SU-DHL-6 (cell line): ENCODE data around the gene FMN1.

ENCODE experiments used
- H2AFZ ChIP-seq: fragments of 200-600 bp; sonication (generic); 2 replicates; pipeline ENCODE4 v1.6.1; 2014; ENCODE audit warnings: low read depth, mild to moderate bottlenecking, moderate library complexity, mixed read lengths, antibody characterized with exemption, low read length; ENCODE audit not compliant: severe bottlenecking
- H3F3A ChIP-seq: fragments of 200-600 bp; shearing (Covaris generic); 2 replicates; pipeline ENCODE4 v1.6.0; 2016; ENCODE audit warnings: antibody characterized with exemption, mild to moderate bottlenecking; ENCODE audit not compliant: insufficient read depth
- H3K27ac ChIP-seq: fragments of 200-600 bp; sonication (generic); 2 replicates; pipeline ENCODE4 v1.5.1; 2016; ENCODE audit warnings: low read depth, mild to moderate bottlenecking, low read length, moderate library complexity, mixed read lengths
- H3K27me3 ChIP-seq: fragments of 200-600 bp; sonication (generic), shearing (Covaris generic); 2 replicates; pipeline ENCODE4 v1.6.0; 2014; ENCODE audit warnings: mild to moderate bottlenecking, low read length
- H3K36me3 ChIP-seq: fragments of 200-600 bp; sonication (generic); 2 replicates; pipeline ENCODE4 v1.6.1; 2014; ENCODE audit warnings: mild to moderate bottlenecking, low read length, mixed read lengths
- H3K4me2 ChIP-seq: fragments of 300-600, 200-600 bp; shearing (Covaris generic), sonication (generic); 2 replicates; pipeline ENCODE4 v1.6.0; 2014; ENCODE audit warnings: low read length, low read depth, mild to moderate bottlenecking; ENCODE audit not compliant: poor library complexity, severe bottlenecking
- H3K4me3 ChIP-seq: fragments of 200-600 bp; sonication (generic); 2 replicates; pipeline ENCODE4 v1.5.1; 2014; ENCODE audit warnings: antibody characterized with exemption, low read length, mild to moderate bottlenecking, mixed read lengths; ENCODE audit not compliant: insufficient read depth, poor library complexity, severe bottlenecking
- H3K79me2 ChIP-seq: fragments of 200-600 bp; sonication (generic); 2 replicates; pipeline ENCODE4 v1.6.1; 2014; ENCODE audit warnings: mild to moderate bottlenecking, low read length, moderate library complexity; ENCODE audit not compliant: insufficient read depth
- H3K9ac ChIP-seq: fragments of 200-600 bp; sonication (generic); 2 replicates; pipeline ENCODE4 v1.7.0; 2014; ENCODE audit warnings: mild to moderate bottlenecking, low read length
- H3K9me2 ChIP-seq: fragments of 200-600 bp; sonication (generic); replicated peaks from 2 replicates; pipeline ENCODE4 v1.6.1; 2014; ENCODE audit warnings: low read length; ENCODE audit not compliant: insufficient read depth
- H3K9me3 ChIP-seq: fragments of 200-600 bp; sonication (generic); 2 replicates; pipeline ENCODE4 v1.6.1; 2014; ENCODE audit warnings: low read length, mixed read lengths; ENCODE audit not compliant: insufficient read depth
- H4K20me1 ChIP-seq: fragments of 200-600 bp; sonication (generic); 2 replicates; pipeline ENCODE4 v1.6.1; 2014; ENCODE audit warnings: low read depth, mild to moderate bottlenecking, antibody characterized with exemption, low read length, moderate library complexity, mixed read lengths
- CTCF ChIP-seq: fragments of 200-600 bp; sonication (generic); IDR thresholded peaks from one replicate; pipeline ENCODE4 v1.5.1; 2017; ENCODE audit warnings: antibody characterized with exemption, mild to moderate bottlenecking, low read length, moderate library complexity; ENCODE audit not compliant: insufficient read depth, poor library complexity, severe bottlenecking
- EZH2phosphoT487 ChIP-seq: fragments of 200-600 bp; sonication (generic), shearing (Covaris generic); conservative IDR thresholded peaks from 2 replicates; pipeline ENCODE4 v1.6.1; 2018; ENCODE audit warnings: mild to moderate bottlenecking, antibody characterized with exemption, low read length, moderate library complexity, mixed read lengths

Gene FMN1

GRCh38 chr15:32905481-32905880, 289.0 kb downstream of the FMN1 start:
- no peaks in the 10 kb centered on the region for H4K20me1 ChIP-seq
- no peaks in the 10 kb centered on the region for H3K27me3 ChIP-seq
- no peak overlapping the region for H3K4me2 ChIP-seq
- no peaks in the 10 kb centered on the region for H3K9me2 ChIP-seq
- H2AFZ ChIP-seq, result no peak overlapping the region
- no peak overlapping the region for H3K4me3 ChIP-seq
- no peaks in the 10 kb centered on the region for H3F3A ChIP-seq
- no peaks in the 10 kb centered on the region for H3K79me2 ChIP-seq
- no peaks in the 10 kb centered on the region for H3K36me3 ChIP-seq
- H3K9me3 ChIP-seq, result no peaks in the 10 kb centered on the region
- no peak overlapping the region for H3K27ac ChIP-seq
- TF ChIP-seq CTCF, result no peak
- H3K9ac ChIP-seq, result no peak overlapping the region

- Histone ChIP-seq H3K9me3 (no peaks in the 10 kb centered on the region), H3K9ac (no peak overlapping the region), H3K36me3 (no peaks in the 10 kb centered on the region), H3F3A (no peaks in the 10 kb centered on the region), H3K4me2 (no peak overlapping the region), H3K4me3 (no peak overlapping the region), H4K20me1 (no peaks in the 10 kb centered on the region), H3K27ac (no peak overlapping the region), H2AFZ (no peak overlapping the region), H3K79me2 (no peaks in the 10 kb centered on the region), H3K27me3 (no peaks in the 10 kb centered on the region), H3K9me2 (no peaks in the 10 kb centered on the region)
- no peak for TF ChIP-seq CTCF
- TF ChIP-seq EZH2phosphoT487, result no peak
These were observed 290.1 kb downstream of the FMN1 start for GRCh38 chr15:32904448-32904847.

GRCh38 chr15:32903591-32904290, 290.8 kb downstream of the FMN1 start:
- H3K27me3 ChIP-seq, result no peaks in the 10 kb centered on the region
- H3K79me2 ChIP-seq, result no peaks in the 10 kb centered on the region
- no peak overlapping the region for H3K4me3 ChIP-seq
- TF ChIP-seq CTCF (no peak), EZH2phosphoT487 (no peak)
- no peak overlapping the region for H2AFZ ChIP-seq
- H3K9me3 ChIP-seq, result no peaks in the 10 kb centered on the region
- no peak overlapping the region for H3K27ac ChIP-seq
- no peaks in the 10 kb centered on the region for H3K36me3 ChIP-seq
- no peaks in the 10 kb centered on the region for H4K20me1 ChIP-seq
- no peak overlapping the region for H3K9ac ChIP-seq
- H3K9me2 ChIP-seq, result no peaks in the 10 kb centered on the region
- no peaks in the 10 kb centered on the region for H3F3A ChIP-seq
- no peak overlapping the region for H3K4me2 ChIP-seq
